Peyer's patch (tissue), 4 donors: ENCODE measurements around the gene ABCB8. TPM values are rescaled to one million over a fixed set of nuclear protein-coding genes. Genes with fewer than 3 reads are reported as not detected.
A peak's percentile ranks its signal among the peaks of the same experiment; 100 is the strongest.

ENCODE experiments used
- DNase-seq, 3 donors: peaks; one replicate each; pipeline ENCODE4 v3.0.0-alpha.2; 2017 to 2019
- H3K27ac ChIP-seq, 4 donors: fragments of 200-600 bp; sonication (generic); one replicate each; pipeline ENCODE4 v1.5.1; 2016 to 2019
- H3K27me3 ChIP-seq, 2 donors: fragments of 200-600 bp; sonication (generic); one replicate each; pipeline ENCODE4 v1.5.1; 2019
- H3K36me3 ChIP-seq, 3 donors: fragments of 200-600 bp; sonication (generic); one replicate each; pipeline ENCODE4 v1.5.1; 2016 to 2019
- H3K4me1 ChIP-seq, 4 donors: fragments of 200-600 bp; sonication (generic); one replicate each; pipeline ENCODE4 v1.5.1; 2016 to 2019
- H3K4me3 ChIP-seq, 4 donors: fragments of 200-600 bp; sonication (generic); 1 replicate in 3 of 4; 2 replicates in 1 of 4; pipeline ENCODE4 v1.5.1; 2016 to 2019; ENCODE audit warnings: mild to moderate bottlenecking in 1 of 4
- H3K9me3 ChIP-seq, 4 donors: fragments of 200-600 bp; sonication (generic); one replicate each; pipeline ENCODE4 v1.5.1; 2016 to 2019; ENCODE audit warnings: mild to moderate bottlenecking in 1 of 4
- CTCF ChIP-seq, 6 experiments: fragments of 450-650 bp in 4 of 6; fragments of 200-600 bp in 2 of 6; sonication (generic) in 1 of 6; IDR thresholded peaks; one replicate each; pipeline ENCODE4 v1.5.1; 2017 to 2019; ENCODE audit warnings: antibody characterized with exemption in 6 of 6, mild to moderate bottlenecking in 3 of 6, moderate library complexity in 1 of 6
- POLR2A ChIP-seq, 2 donors: fragments of 450-650 bp; IDR thresholded peaks; one replicate each; pipeline ENCODE4 v1.5.1; 2017; ENCODE audit warnings: antibody characterized with exemption in 2 of 2, mild to moderate bottlenecking in 2 of 2, moderate library complexity in 2 of 2
- total RNA-seq, 4 donors: library from RNA; depleted of rRNA; stranded (reverse); fragments of >200 nt; gene quantifications; one replicate each; pipeline ENCODE4 v1.1.0, GENCODE V29; 2016

Gene ABCB8
- total RNA-seq, 4 donors from 2014 or later = 23.1 to 79.7 (median 42.7) TPM

DNA sequence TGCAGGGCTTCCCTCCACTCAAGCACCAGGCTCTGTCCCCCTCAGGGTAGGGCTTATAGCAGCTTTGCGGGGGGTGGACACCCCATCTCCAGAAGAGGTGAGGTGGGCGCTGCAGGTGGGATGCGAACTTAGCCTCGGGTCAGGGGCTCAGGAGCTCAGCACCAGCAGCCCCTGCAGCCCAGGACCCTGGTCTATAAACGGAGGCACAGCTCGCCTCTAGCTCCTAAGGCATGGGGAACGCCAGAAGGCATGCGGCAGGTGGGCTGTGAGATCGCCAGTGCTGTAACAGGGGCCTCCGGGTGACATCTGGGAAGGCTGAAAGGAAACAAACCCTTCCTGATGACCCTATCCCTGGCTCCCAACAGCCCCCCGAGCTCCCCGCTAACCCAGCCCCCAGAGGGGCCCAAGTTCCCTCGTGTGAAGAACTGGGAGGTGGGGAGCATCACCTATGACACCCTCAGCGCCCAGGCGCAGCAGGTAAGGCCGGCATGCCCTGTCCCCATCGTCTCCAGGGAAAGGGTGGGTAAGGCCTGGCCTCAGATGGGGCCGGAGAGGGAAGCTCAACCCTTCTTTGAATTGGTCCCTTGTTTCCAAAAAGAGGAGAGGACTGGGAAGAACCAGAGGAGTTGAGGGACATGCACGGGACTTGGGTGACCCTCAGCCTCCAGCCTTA, 33.3 kb upstream of the ABCB8 start:
- H3K27ac ChIP-seq = no peak overlapping the region
- TF ChIP-seq POLR2A (IDR thresholded peaks at IDR 0.05) (no peak), CTCF (IDR thresholded peaks at IDR 0.05) (no peak)
- H3K4me1 ChIP-seq = no peaks in the 10 kb centered on the region
- peak overlapping the region in 2 of 4 donors; percentile 26 to 29 for H3K4me3 ChIP-seq
- no peak for DNase-seq
- no peaks in the 10 kb centered on the region for H3K36me3 ChIP-seq
- peaks cover 0 to 8% (median 2%) of the 10 kb centered on the region in 4 donors for H3K9me3 ChIP-seq
- no peaks in the 10 kb centered on the region for H3K27me3 ChIP-seq

- Histone ChIP-seq H3K36me3 (no peaks in the 10 kb centered on the region), H3K27ac (no peak overlapping the region), H3K9me3 (no peaks in the 10 kb centered on the region), H3K4me1 (no peaks in the 10 kb centered on the region), H3K4me3 (no peak overlapping the region), H3K27me3 (no peaks in the 10 kb centered on the region)
- DNase-seq = no peak
- no peak for TF ChIP-seq POLR2A (IDR thresholded peaks at IDR 0.05)
- TF ChIP-seq CTCF (IDR thresholded peaks at IDR 0.05) = no peak
Observed at GRCh38 chr7:150996376-150997074, 31.7 kb upstream of the ABCB8 start.

GRCh38 chr7:150997075-150997511, 31.2 kb upstream of the ABCB8 start:
- no peak for TF ChIP-seq POLR2A (IDR thresholded peaks at IDR 0.05)
- no peak for TF ChIP-seq CTCF (IDR thresholded peaks at IDR 0.05)
- no peaks in the 10 kb centered on the region for H3K27me3 ChIP-seq
- H3K9me3 ChIP-seq = no peaks in the 10 kb centered on the region
- H3K27ac ChIP-seq = no peak overlapping the region
- DNase-seq = no peak
- no peak overlapping the region for H3K4me3 ChIP-seq
- no peaks in the 10 kb centered on the region for H3K4me1 ChIP-seq
- no peaks in the 10 kb centered on the region for H3K36me3 ChIP-seq

GRCh38 chr7:150997817-150998216, 30.4 kb upstream of the ABCB8 start:
- H3K27ac ChIP-seq = no peak overlapping the region
- H3K27me3 ChIP-seq = no peaks in the 10 kb centered on the region
- H3K36me3 ChIP-seq = no peaks in the 10 kb centered on the region
- no peaks in the 10 kb centered on the region for H3K4me1 ChIP-seq
- H3K4me3 ChIP-seq = no peak overlapping the region
- H3K9me3 ChIP-seq = no peaks in the 10 kb centered on the region
- TF ChIP-seq POLR2A (IDR thresholded peaks at IDR 0.05) (no peak), CTCF (IDR thresholded peaks at IDR 0.05) (no peak)
- DNase-seq = no peak

DNA sequence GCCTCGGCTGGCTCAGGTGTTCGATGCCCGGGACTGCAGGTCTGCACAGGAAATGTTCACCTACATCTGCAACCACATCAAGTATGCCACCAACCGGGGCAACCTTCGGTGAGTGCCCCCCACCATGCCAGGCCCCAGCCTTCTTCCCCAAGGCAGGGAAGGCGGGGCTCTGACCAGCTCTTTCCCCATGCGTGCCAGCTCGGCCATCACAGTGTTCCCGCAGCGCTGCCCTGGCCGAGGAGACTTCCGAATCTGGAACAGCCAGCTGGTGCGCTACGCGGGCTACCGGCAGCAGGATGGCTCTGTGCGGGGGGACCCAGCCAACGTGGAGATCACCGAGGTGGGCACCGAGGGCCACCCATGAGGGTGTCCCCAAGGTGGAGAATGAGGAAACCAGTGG, 29.9 kb upstream of the ABCB8 start:
- no peak for DNase-seq
- no peaks in the 10 kb centered on the region for H3K27me3 ChIP-seq
- no peak overlapping the region for H3K4me3 ChIP-seq
- no peak overlapping the region for H3K27ac ChIP-seq
- H3K9me3 ChIP-seq = no peaks in the 10 kb centered on the region
- no peak for TF ChIP-seq POLR2A (IDR thresholded peaks at IDR 0.05)
- TF ChIP-seq CTCF (IDR thresholded peaks at IDR 0.05) = no peak
- no peaks in the 10 kb centered on the region for H3K4me1 ChIP-seq
- H3K36me3 ChIP-seq = no peaks in the 10 kb centered on the region
